Spleen (tissue), 7 donors: ENCODE results near the gene GRM5.

Experiments
- CTCF ChIP-seq, 11 experiments: fragments of 200-600 bp in 7 of 11; fragments of 450-650 bp in 4 of 11; sonication (generic) in 4 of 11; IDR thresholded peaks in 8 of 11; conservative IDR thresholded peaks in 3 of 11; 1 replicate in 7 of 11; 2 replicates in 4 of 11; pipeline versions ENCODE4 v1.4.0 to v1.8.0; 2016 to 2021; ENCODE audit warnings: antibody characterized with exemption in 11 of 11, inconsistent platforms in 4 of 11, mild to moderate bottlenecking in 1 of 11
- POLR2A ChIP-seq, 3 donors: fragments of 450-650 bp; IDR thresholded peaks; one replicate each; pipeline ENCODE4 v1.5.1; 2017; ENCODE audit warnings: antibody characterized with exemption in 3 of 3, mild to moderate bottlenecking in 1 of 3
- POLR2AphosphoS5 ChIP-seq, 3 donors: sonication (generic); formaldehyde crosslinking; IDR thresholded peaks; one replicate each; pipeline ENCODE4 v1.5.1; 2017; ENCODE audit warnings: antibody characterized with exemption in 3 of 3
- donor health status: DM: no; HTN: no; CAD: no; lungs with moderate emphysema.
- donor health status: DM: no; HTN: no; CAD: no.
- donor health status: DM: no; HTN: no; CAD: no.

DNA sequence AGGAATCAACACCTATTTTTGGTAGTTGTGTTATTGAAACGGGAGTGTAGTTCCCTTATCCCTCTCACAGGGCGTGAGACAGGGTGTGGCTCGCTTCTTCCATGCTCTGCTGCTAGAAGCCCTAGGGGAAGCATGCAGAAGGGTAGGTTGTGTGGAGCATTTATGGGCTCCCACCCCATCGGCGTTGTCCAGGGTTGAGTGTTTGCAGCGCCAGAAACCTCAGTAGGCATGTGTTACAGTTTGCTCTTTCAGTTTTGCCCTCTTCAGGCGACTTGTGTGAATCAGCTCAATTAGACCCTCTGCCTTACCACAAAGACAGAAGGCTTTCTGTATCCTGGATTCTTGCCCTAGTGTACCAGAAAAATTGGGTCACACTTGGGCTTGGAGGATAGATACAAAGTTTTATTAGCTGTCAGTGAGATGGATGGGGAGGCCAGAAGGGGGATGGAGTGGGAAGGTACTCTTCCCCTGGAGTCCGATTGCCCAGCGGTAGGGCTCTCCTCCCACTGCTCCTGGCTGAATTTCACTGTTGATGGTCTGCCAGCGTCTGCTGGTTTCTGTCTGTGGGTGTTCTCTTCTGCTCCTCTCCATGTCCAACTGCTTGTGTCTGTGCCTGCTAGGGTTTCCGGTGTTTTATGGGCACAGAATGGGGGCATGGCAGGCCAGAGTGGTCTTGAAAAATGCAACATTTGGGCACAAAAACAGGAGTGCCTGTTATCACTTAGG lies 369.9 kb downstream of the GRM5 start:
- TF ChIP-seq CTCF (IDR thresholded peaks at IDR 0.05 in 8 of 11, conservative IDR thresholded peaks at IDR 0.05 in 3 of 11) (no peak), POLR2AphosphoS5 (IDR thresholded peaks at IDR 0.05) (no peak), POLR2A (IDR thresholded peaks at IDR 0.05) (no peak)
